ENCODE data around the gene C10orf120. TPM values are rescaled to one million over a fixed set of nuclear protein-coding genes. Genes with fewer than 3 reads are reported as not detected.

Gene C10orf120
- polyA plus RNA-seq, 1 donor = not detected

- no peak for DNase-seq
These were observed 39.0 kb downstream of the C10orf120 start for GRCh38 chr10:122660696-122661095.

GRCh38 chr10:122659651-122660050 lies 40.0 kb downstream of the C10orf120 start:
- no peak for DNase-seq

DNA sequence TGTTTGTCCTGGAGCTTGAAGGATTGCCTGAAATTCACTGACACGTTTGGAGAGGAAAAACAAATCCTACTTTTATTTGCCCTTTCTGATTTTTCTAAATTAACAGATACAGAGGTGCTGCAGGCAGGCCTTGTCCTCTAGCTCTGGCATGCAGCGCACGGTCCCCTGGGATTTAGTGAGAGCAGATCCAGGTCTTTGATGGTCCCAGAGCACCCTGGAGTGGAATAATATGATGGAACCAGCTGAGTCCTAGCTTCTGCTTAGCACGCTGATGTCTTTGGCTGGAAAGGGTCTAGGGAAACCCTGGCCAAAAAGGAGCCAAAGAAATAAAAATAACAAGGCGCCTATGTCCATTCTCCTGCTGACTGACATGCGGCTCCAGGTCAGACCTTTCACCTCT lies 40.5 kb downstream of the C10orf120 start:
- DNase-seq = no peak

- no peak for DNase-seq
These were observed 41.1 kb downstream of the C10orf120 start for GRCh38 chr10:122658356-122659049.

DNA sequence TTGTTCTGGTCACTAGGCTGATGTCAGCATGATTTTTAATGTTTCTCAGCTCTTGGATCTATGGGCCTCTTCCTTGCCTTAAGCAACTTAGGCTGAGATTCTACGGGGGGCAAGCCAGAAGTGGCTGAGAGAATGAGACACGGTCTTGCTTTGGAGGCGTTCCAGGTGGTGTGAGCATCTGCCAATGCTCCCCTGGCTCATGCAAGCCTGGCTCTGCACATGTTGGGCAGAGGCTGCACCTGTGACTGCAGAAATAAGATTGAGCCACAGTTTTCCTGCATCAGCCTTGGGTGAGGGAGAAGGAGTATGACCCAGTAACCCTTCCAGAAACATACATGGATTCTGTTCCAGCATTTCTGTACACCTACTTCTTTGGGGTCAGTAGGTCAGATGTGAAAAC lies 41.9 kb downstream of the C10orf120 start:
- DNase-seq = no peak

- no peak for DNase-seq
These were observed 42.4 kb downstream of the C10orf120 start for GRCh38 chr10:122657255-122657654.

GRCh38 chr10:122656741-122657140 lies 42.9 kb downstream of the C10orf120 start:
- DNase-seq = no peak

DNA sequence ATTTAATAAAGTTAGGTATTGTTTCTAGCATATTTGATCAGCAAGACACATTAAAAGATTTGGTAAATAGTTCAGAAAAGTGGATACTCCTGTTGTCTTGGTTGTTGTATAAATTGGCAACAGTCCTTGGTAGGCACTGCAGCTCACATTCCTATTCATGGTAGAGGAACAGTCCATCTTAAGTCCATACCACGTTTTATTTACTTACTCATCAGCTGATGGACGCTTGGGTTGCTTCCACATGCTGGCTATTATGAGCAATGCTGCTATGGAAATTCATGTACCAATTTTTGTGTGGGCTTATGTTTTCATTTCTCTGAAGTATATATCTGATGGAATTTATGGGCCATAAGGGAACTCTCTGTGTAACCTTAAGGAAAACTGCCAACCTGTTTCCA lies 43.3 kb downstream of the C10orf120 start:
- DNase-seq = no peak

DNA sequence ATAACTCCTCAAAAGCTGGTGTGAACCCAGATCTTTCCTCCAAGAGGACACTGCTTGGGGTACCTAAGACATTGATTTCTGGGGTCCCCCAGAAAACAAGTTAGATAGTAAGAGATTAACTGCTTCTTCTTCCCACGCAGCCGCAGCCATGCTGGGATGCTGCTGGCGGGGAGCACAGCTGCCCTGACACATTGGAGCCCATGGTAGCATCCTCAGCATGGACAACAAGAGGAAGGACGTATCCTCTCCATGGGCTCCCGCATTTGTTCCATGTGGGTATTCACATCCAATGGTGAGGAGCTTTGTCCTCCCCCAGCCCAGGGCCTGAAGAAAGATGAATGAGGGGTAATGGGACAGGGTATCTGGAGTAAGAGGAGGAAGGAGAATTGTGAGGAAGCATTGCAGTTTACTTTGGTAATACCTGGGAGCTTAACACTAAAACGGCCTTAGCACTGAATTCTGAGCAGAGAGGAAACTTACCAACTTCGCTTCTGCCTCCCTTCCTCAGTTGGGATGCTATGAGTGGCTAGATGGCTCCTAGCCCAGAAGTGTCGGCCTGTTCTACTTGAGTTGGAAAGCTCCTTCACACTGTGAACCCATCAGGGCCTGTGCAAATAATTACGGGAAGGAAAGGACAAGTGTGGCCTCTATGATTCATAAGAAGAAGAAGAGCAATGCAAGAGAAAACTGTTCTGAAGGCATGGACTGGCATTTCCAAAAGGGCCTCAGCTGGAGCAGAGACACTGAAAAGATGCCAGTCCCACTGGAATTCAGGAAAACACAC lies 43.9 kb downstream of the C10orf120 start:
- no peak for DNase-seq

DNA sequence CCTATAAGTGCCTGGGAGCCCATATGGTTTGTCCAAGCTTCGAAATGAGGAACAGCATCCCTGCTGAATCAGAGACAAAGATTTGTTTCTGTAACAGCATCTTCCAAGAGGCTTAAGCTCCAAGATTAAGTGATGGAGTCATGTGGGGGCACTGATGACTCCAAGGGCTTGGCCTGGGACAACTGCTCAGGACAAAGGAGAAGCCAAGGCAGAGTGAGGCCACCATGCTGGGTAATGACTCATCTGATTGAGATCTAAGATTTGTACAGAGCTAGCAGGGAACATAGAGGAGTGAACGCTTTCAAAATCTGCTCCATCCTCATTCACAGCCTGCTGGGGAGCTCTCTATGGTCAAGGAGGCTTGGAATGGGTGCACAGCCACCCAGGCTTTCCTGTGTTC lies 49.3 kb downstream of the C10orf120 start:
- no peak for DNase-seq

- DNase-seq = no peak
These were observed 49.7 kb downstream of the C10orf120 start for GRCh38 chr10:122649903-122650302.

DNA sequence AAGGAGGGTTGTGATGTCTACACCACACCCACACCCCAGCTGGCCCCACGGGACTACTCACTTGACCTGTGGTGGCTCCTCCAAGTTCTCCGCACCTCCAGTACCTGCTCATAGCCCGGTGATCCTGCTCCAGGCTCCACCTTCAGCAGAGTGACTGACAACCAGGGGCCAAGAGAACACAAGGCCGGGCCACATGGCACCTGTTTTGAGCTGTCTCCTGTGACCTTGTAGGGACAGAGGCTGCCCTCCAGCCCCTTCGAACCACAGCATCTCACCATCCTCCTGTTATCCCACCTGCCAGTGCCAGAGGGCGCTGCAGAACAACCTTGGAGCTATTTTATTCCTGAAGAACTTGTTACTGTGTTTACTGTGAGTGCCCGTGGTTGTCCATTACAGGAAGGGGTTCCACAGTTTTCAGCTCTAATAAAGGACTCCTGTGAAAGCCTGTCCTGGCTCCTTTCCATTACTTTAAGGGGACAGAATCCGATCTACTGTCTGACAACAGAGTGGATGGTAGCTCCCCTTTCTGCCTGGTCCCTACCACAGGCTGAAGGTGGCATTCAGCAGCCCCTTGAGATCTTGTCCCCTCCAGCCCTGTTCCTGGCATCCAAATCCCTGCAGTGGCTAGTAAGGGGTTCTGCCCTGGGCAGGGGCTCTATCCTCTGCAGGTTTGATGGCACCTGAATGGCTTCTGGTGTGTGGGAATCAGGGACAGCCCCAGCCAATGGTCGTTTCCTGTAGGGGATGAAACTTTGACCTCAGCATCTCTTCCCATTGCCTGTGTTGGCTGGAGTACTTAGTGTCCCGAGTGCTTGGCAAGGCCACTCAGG lies 50.8 kb downstream of the C10orf120 start:
- peak; percentile 61 for DNase-seq

Other genes with a start within 250 kb of the C10orf120 start
- gene ARMS2, start 245.2 kb downstream of the C10orf120 start, polyA plus RNA-seq (ENCODE audit: insufficient read length) = 0.17 TPM
- gene HTRA1, start 238.3 kb downstream of the C10orf120 start, polyA plus RNA-seq (ENCODE audit: insufficient read length) = 158 TPM
- 0.05 TPM for gene DMBT1, start 139.1 kb downstream of the C10orf120 start, polyA plus RNA-seq (ENCODE audit: insufficient read length)
- gene CUZD1, start 146.0 kb upstream of the C10orf120 start, polyA plus RNA-seq (ENCODE audit: insufficient read length) = 2.1 TPM
- gene FAM24B, start 179.7 kb upstream of the C10orf120 start, polyA plus RNA-seq (ENCODE audit: insufficient read length) = 6.6 TPM
- gene FAM24A, start 210.8 kb upstream of the C10orf120 start, polyA plus RNA-seq (ENCODE audit: insufficient read length) = not detected

Measured in left kidney (tissue), 2 donors.